Measurements from ENCODE around the gene LRR1. TPM values are rescaled to one million over a fixed set of nuclear protein-coding genes. Genes with fewer than 3 reads are reported as not detected.

Gene LRR1, protein sequence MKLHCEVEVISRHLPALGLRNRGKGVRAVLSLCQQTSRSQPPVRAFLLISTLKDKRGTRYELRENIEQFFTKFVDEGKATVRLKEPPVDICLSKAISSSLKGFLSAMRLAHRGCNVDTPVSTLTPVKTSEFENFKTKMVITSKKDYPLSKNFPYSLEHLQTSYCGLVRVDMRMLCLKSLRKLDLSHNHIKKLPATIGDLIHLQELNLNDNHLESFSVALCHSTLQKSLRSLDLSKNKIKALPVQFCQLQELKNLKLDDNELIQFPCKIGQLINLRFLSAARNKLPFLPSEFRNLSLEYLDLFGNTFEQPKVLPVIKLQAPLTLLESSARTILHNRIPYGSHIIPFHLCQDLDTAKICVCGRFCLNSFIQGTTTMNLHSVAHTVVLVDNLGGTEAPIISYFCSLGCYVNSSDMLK
- 44.9 to 52.5 TPM (median 51.1 TPM) in 5 replicates for total RNA-seq (2022; extraction: Qiagen RNA extraction; ENCODE audit: low read depth)

DNA sequence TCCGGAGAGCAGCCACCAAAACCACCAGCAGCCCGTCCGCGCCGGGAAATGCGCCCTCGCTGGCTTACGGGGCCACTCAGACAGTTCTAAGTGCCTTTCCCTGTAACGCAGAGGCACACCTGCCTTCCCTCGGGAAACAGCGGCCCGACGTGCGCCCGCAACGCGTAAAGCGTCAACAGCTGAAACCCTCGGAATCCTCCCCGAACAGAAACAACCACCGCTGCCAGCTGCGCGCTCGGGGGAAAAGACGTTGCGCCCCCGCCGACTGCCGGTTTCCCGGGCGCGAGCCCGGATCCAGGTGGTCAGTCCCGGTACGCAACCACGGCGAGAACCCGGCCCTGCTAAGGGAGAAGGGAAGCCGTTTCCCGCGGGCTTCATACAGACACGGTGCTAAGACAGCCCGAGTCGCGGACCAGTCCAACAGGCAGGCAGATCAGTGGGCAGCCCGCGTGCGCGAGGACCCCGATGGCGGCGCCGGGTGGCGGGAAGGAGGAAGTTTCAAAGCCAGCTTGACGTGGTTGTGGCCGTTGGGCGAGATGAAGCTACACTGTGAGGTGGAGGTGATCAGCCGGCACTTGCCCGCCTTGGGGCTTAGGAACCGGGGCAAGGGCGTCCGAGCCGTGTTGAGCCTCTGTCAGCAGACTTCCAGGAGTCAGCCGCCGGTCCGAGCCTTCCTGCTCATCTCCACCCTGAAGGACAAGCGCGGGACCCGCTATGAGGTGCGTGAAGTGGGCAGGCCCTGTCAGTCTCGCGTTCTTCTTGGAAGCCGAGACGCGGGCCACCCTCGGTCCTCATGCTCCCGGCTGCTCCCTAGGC, at the start of gene LRR1:
TSS of gene LRR1 (plus strand) at position 456 of the 816 bp plus-strand sequence. CDS start at position 537, 81 bp downstream.

DNA sequence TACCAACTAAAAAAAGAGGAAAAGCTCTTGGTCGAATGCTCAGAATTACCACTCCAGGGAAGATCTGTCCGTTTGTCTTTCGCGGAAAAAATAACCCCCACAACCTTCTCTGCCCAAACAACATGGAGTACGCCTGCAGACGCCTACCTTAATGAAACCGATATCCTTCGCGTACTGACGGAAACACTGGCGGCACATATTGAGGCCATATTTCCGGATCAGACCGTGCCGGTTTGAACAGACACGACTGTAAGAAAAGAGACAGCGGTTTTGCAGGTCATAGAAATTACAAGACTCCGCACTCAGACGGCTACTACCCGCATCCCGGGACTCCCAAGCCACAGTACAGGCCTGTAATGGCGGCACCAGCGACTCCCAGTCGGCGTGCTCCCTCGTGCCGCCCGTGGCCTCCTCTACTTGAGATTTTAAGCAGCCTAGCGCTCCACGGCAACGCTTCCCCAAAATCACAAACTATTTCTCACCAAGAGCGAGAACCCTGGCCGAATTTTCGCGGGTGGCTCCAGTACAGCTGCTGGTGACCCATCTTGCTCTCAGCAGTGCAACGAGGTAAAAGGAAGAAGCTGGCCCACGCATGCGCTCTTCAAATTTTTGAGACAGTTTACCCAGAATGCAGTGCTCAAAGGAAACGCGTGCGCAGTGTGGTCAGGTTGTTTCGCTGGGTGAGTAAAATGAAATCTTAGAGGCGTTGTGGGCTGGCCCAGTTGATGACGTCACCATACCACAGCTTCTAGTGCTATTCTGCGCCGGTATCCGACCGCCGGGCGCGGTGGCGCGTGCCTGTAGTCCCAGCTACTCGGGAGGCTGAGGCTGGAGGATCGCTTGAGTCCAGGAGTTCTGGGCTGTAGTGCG, 12.7 kb upstream of the LRR1 start, which contains the start of gene RPS29:
TSS of gene RPS29 (minus strand) at position 578 of the 870 bp plus-strand sequence. CDS start at position 544, 34 bp downstream.

DNA sequence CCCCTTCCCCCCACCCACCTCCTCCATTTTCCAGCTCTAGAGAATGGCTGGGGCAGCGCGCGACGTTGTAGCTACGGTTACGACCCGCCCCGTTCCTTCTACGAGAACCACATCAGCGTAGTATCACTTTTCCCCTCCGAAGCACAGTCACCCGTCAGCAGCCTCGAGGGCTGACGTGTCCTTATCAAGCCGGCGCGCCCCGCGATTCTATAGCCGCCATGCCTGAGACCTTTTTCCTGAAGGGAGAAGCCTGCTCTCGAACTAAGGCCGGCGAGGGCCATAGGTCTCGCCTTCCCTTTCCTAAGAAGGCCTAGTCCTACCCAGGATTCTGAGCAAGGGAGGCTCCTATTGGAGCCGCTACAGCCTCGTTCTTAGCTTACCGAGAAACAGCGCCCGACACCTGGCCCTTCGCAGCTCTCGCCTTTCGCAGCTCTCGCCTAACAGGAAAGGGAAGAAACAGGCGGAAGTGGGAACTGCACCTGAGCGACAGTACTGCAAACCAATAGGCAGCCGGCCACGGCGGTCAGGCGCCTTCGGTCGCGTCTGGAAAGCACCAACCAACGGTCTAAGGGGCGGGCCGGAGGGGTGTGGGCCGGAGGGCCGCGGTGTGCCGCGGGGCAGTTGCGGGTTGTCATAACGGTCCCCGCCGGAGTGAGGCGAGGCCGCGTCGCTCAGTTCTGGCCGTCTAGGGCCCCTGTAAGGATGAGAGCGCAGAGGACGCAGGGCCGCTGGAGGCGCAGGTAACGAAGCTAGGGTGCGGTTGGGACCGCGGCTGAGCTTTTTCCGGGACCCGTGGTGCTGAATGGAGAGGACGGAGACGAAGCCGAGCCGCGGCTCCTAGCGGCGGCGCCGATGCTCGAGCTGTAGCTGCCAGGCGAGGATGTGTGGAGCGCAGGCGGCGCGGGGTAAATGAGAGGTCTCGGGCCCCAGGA, 21.7 kb downstream of the LRR1 start, which contains the start of the genes MGAT2 and RPL36AL:
TSS of gene MGAT2 (plus strand) at position 618 of the 932 bp plus-strand sequence. CDS start 470 bp downstream, outside the sequence.
TSS of gene RPL36AL (minus strand) at position 445 of the 932 bp plus-strand sequence. CDS start 1,522 bp downstream, outside the sequence.

DNA sequence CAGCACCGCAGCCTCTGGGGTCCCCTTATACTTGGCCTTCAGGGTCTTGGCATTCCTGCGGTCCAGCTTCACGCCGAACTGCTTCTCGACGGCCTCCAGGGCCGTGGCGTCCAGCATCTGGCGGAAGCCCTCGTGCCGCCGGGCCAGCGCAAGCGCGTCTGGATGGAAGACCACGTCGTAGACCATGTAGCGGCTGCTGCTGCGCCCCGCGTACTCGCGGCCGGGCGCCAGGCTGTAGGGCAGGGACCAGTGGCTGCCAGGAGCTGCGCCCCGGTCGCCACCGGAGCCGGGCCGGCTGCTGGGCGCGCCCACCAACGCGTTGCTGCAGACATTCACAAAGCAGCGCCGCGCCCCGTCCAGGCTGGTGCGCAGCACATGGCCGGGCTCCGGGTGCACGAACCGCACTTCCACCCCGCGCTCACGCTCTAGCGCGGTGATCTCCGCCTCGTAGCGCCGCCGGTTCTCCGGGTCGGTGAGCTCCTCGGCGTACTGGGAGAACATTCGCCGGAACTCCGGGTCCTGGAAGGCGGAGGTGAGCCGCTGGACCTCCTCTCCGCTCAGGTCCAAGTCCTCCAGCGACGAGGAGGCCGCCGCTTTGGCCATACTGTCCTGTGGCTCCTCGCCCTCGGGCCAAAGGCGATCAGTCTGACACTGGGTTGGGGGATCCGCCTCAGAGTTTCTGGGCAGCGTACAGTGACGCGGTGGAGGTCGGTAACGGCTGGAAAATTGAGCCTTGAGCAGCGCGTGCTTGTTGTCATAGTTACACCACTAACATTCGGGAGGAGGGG, 36.0 kb downstream of the LRR1 start, which contains the start of gene DNAAF2:
TSS of gene DNAAF2 (minus strand) at position 698 of the 788 bp plus-strand sequence. CDS start at position 603, 95 bp downstream.

Other genes with a start within 250 kb of the LRR1 start
- 3,303 to 4,991 TPM (median 4,389 TPM) in 5 replicates for gene RPS29, start 12.6 kb upstream of the LRR1 start, total RNA-seq (2022; extraction: Qiagen RNA extraction; ENCODE audit: low read depth)
- 413 to 551 TPM (median 426 TPM) in 5 replicates for gene RPL36AL, start 21.7 kb downstream of the LRR1 start, total RNA-seq (2022; extraction: Qiagen RNA extraction; ENCODE audit: low read depth)
- gene MGAT2, start 21.9 kb downstream of the LRR1 start, total RNA-seq (2022; extraction: Qiagen RNA extraction; ENCODE audit: low read depth): 50.5 to 57.4 TPM (median 51.1 TPM) in 5 replicates
- 11.7 to 14.2 TPM (median 14.0 TPM) in 5 replicates for gene DNAAF2, start 36.3 kb downstream of the LRR1 start, total RNA-seq (2022; extraction: Qiagen RNA extraction; ENCODE audit: low read depth)
- 12.4 to 15.2 TPM (median 14.3 TPM) in 5 replicates for gene POLE2, start 89.3 kb downstream of the LRR1 start, total RNA-seq (2022; extraction: Qiagen RNA extraction; ENCODE audit: low read depth)
- gene KLHDC1, start 94.2 kb downstream of the LRR1 start, total RNA-seq (2022; extraction: Qiagen RNA extraction; ENCODE audit: low read depth): 0.12 to 0.29 TPM (median 0.24 TPM) in 5 replicates
- 29.1 to 37.5 TPM (median 32.8 TPM) in 5 replicates for gene KLHDC2, start 169.2 kb downstream of the LRR1 start, total RNA-seq (2022; extraction: Qiagen RNA extraction; ENCODE audit: low read depth)

All from A549 treated with DMSO at 1 μM for 4 hours (cell line).